HG03135 (cell line): ENCODE measurements around the gene ZFYVE19.

Experiments
- ATAC-seq: cut with Tn5 transposase; IDR thresholded peaks from one replicate; pipeline ENCODE4 v1.9.1; 2021; ENCODE audit warnings: mild to moderate bottlenecking, moderate library complexity; ENCODE audit not compliant: unreplicated experiment

Gene ZFYVE19

GRCh38 chr15:40807028-40807887 lies at the start of gene ZFYVE19, which contains the start of gene DNAJC17:
Gene ZFYVE19 (plus strand): TSS chr15:40807089. CDS start chr15:40807590, 501 bp downstream.
Gene DNAJC17 (minus strand): TSS chr15:40807473. CDS start chr15:40807446, 27 bp downstream.
- peak; percentile 92 for ATAC-seq

- ATAC-seq: no peak
Measured at GRCh38 chr15:40759961-40760360, 46.9 kb upstream of the ZFYVE19 start.

- no peak for ATAC-seq
Measured at GRCh38 chr15:40762919-40763800, 43.7 kb upstream of the ZFYVE19 start.

- no peak for ATAC-seq
Measured at GRCh38 chr15:40763801-40764628, 42.9 kb upstream of the ZFYVE19 start, which contains the start of gene GCHFR. Gene GCHFR (plus strand): TSS chr15:40764068. CDS start chr15:40764181, 113 bp downstream.

GRCh38 chr15:40764629-40765103 lies 42.2 kb upstream of the ZFYVE19 start:
- no peak for ATAC-seq

- no peak for ATAC-seq
Measured at GRCh38 chr15:40766194-40766815, 40.6 kb upstream of the ZFYVE19 start.

GRCh38 chr15:40766906-40767837 lies 39.7 kb upstream of the ZFYVE19 start:
- no peak for ATAC-seq

GRCh38 chr15:40767838-40768500 lies 38.9 kb upstream of the ZFYVE19 start:
- ATAC-seq: no peak

GRCh38 chr15:40768521-40769273 lies 38.2 kb upstream of the ZFYVE19 start:
- ATAC-seq: peak; percentile 6

GRCh38 chr15:40769274-40770146 lies 37.4 kb upstream of the ZFYVE19 start, which contains the start of gene C15orf62:
Gene C15orf62 (plus strand): TSS chr15:40769980. CDS start chr15:40770496, 516 bp downstream.
- ATAC-seq: peak; percentile 42

GRCh38 chr15:40770147-40770721 lies 36.7 kb upstream of the ZFYVE19 start:
- peak; percentile 15 for ATAC-seq

GRCh38 chr15:40771242-40771641 lies 35.6 kb upstream of the ZFYVE19 start:
- no peak for ATAC-seq

GRCh38 chr15:40772014-40772413 lies 34.9 kb upstream of the ZFYVE19 start:
- ATAC-seq: no peak

- no peak for ATAC-seq
Measured at GRCh38 chr15:40773496-40773895, 33.4 kb upstream of the ZFYVE19 start.

- no peak for ATAC-seq
Measured at GRCh38 chr15:40773902-40774301, 33.0 kb upstream of the ZFYVE19 start.

- no peak for ATAC-seq
Measured at GRCh38 chr15:40775007-40775406, 31.9 kb upstream of the ZFYVE19 start.
